MV-4-11 (cell line): ENCODE data around the gene TMEM244.
A peak's percentile ranks its signal among the peaks of the same experiment; 100 is the strongest.
"Not testable (repeated sequence)": the region's sequence is repeated elsewhere in the genome, so short reads cannot be mapped to it uniquely, and the experiment has no call there.

ENCODE experiments used
- DNase-seq: peaks from one replicate; lab custom pipeline; 2025; lab: John Stamatoyannopoulos, UW

The TMEM244 gene

GRCh38 chr6:129807141-129807540 lies 54.0 kb downstream of the TMEM244 start:
- DNase-seq, result not testable (repeated sequence)

- not testable (repeated sequence) for DNase-seq
These were observed 58.2 kb downstream of the TMEM244 start for GRCh38 chr6:129802920-129803319.

GRCh38 chr6:129801909-129802308 lies 59.2 kb downstream of the TMEM244 start:
- no peak for DNase-seq

- no peak for DNase-seq
These were observed 65.9 kb downstream of the TMEM244 start for GRCh38 chr6:129795261-129795660.

GRCh38 chr6:129793447-129793846 lies 67.7 kb downstream of the TMEM244 start:
- peak; percentile 42 for DNase-seq

- no peak for DNase-seq
These were observed 69.1 kb downstream of the TMEM244 start for GRCh38 chr6:129792049-129792448.

- DNase-seq, result peak; percentile 43
These were observed 70.3 kb downstream of the TMEM244 start for GRCh38 chr6:129790785-129791184.

GRCh38 chr6:129789974-129790373 lies 71.1 kb downstream of the TMEM244 start:
- no peak for DNase-seq

GRCh38 chr6:129787816-129788215 lies 73.3 kb downstream of the TMEM244 start:
- no peak for DNase-seq

- DNase-seq, result no peak
These were observed 74.6 kb downstream of the TMEM244 start for GRCh38 chr6:129786548-129786947.

GRCh38 chr6:129785756-129786135 lies 75.4 kb downstream of the TMEM244 start:
- DNase-seq, result no peak

- DNase-seq, result no peak
These were observed 75.9 kb downstream of the TMEM244 start for GRCh38 chr6:129785047-129785755.
